Smooth muscle cell of the brain vasculature (primary cell): ENCODE results near the gene SIPA1L3.

Experiments used
- DNase-seq: peaks from one replicate; pipeline ENCODE4 v3.0.0-alpha.2; 2012; ENCODE audit warnings: low read depth, low spot score

Gene SIPA1L3

GRCh38 chr19:38233740-38234251 lies 326.8 kb downstream of the SIPA1L3 start:
- no peak for DNase-seq

GRCh38 chr19:38234615-38235014 lies 327.6 kb downstream of the SIPA1L3 start:
- no peak for DNase-seq

GRCh38 chr19:38239816-38240215 lies 332.8 kb downstream of the SIPA1L3 start:
- no peak for DNase-seq

- DNase-seq = no peak
These were observed 336.3 kb downstream of the SIPA1L3 start for GRCh38 chr19:38243279-38243673.

GRCh38 chr19:38245826-38246498 lies 339.0 kb downstream of the SIPA1L3 start:
- no peak for DNase-seq

GRCh38 chr19:38247126-38247525 lies 340.1 kb downstream of the SIPA1L3 start:
- DNase-seq = no peak

- no peak for DNase-seq
These were observed 340.8 kb downstream of the SIPA1L3 start for GRCh38 chr19:38247734-38248268.

- no peak for DNase-seq
These were observed 341.4 kb downstream of the SIPA1L3 start for GRCh38 chr19:38248421-38248820.

- no peak for DNase-seq
These were observed 343.4 kb downstream of the SIPA1L3 start for GRCh38 chr19:38250428-38250820.

GRCh38 chr19:38250821-38251563 lies 344.0 kb downstream of the SIPA1L3 start:
- DNase-seq = no peak

- DNase-seq = no peak
These were observed 344.6 kb downstream of the SIPA1L3 start for GRCh38 chr19:38251564-38252051.

- no peak for DNase-seq
These were observed 345.4 kb downstream of the SIPA1L3 start for GRCh38 chr19:38252385-38252784.

- DNase-seq = no peak
These were observed 346.1 kb downstream of the SIPA1L3 start for GRCh38 chr19:38252941-38253691.

- no peak for DNase-seq
These were observed 346.8 kb downstream of the SIPA1L3 start for GRCh38 chr19:38253788-38254187.

GRCh38 chr19:38255383-38256014 lies 348.5 kb downstream of the SIPA1L3 start:
- DNase-seq = no peak
